ACC112 (cell line): ENCODE results near the gene ATP2B1.
A peak's percentile ranks its signal among the peaks of the same experiment; 100 is the strongest.

Experiments
- H2AFZ ChIP-seq: fragments of 200-600 bp; sonication (generic); one replicate; pipeline ENCODE4 v1.6.0; 2017; ENCODE audit warnings: antibody characterized with exemption, low read length; ENCODE audit not compliant: unreplicated experiment
- H3K27ac ChIP-seq: fragments of 200-600 bp; sonication (generic); 2 replicates; pipeline ENCODE4 v1.5.1; 2014; ENCODE audit warnings: low read depth, mild to moderate bottlenecking, antibody characterized with exemption, low read length, moderate library complexity
- H3K27me3 ChIP-seq: fragments of 200-600 bp; sonication (generic); 2 replicates; pipeline ENCODE4 v1.6.1; 2014; ENCODE audit warnings: mild to moderate bottlenecking, antibody characterized with exemption, low read length, moderate library complexity, mixed read lengths; ENCODE audit not compliant: insufficient read depth
- H3K36me3 ChIP-seq: fragments of 200-600 bp; sonication (generic); 2 replicates; pipeline ENCODE4 v1.6.1; 2016; ENCODE audit warnings: mild to moderate bottlenecking, antibody characterized with exemption, low read length, moderate library complexity, mixed read lengths; ENCODE audit not compliant: insufficient read depth
- H3K4me1 ChIP-seq: fragments of 200-600 bp; sonication (generic); one replicate; pipeline ENCODE4 v1.6.1; 2016; ENCODE audit warnings: low read length, mixed read lengths; ENCODE audit not compliant: insufficient read depth, unreplicated experiment, control insufficient read depth
- H3K4me3 ChIP-seq: fragments of 200-600 bp; sonication (generic); 2 replicates; pipeline ENCODE4 v1.5.1; 2014; ENCODE audit warnings: mild to moderate bottlenecking, low read depth, low read length
- H3K79me2 ChIP-seq: fragments of 200-600 bp; sonication (generic); one replicate; pipeline ENCODE4 v1.6.0; 2016; ENCODE audit warnings: low read length; ENCODE audit not compliant: control insufficient read depth, unreplicated experiment, insufficient read depth

The ATP2B1 gene

DNA sequence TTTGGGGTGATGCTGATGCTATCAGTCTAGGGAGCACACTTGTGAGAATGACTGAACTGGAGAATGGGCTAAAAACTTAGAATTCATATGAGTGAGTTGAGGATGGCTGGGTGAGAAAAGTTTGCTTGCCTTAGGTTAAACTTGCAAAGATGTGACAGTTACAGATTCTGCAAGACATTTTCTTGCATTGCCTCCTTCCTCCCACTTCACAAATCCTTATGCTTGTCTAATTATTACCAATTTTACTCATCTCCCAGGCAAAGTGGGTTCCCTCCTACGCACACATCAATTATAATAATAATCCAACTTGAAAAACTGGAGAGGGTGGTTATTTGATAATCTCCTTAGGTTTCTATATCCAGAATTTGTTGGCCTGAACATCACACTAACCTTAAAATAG, 50.9 kb downstream of the ATP2B1 start:
- peaks cover 5% of the 10 kb centered on the region; the same call in 1 of the 2 replicates for H3K36me3 ChIP-seq
- peaks cover 3% of the 10 kb centered on the region for H3K4me1 ChIP-seq
- no peak overlapping the region for H2AFZ ChIP-seq
- H3K79me2 ChIP-seq = peaks cover 61% of the 10 kb centered on the region
- H3K4me3 ChIP-seq = no peak overlapping the region
- H3K27ac ChIP-seq = no peak overlapping the region
- H3K27me3 ChIP-seq = no peaks in the 10 kb centered on the region

DNA sequence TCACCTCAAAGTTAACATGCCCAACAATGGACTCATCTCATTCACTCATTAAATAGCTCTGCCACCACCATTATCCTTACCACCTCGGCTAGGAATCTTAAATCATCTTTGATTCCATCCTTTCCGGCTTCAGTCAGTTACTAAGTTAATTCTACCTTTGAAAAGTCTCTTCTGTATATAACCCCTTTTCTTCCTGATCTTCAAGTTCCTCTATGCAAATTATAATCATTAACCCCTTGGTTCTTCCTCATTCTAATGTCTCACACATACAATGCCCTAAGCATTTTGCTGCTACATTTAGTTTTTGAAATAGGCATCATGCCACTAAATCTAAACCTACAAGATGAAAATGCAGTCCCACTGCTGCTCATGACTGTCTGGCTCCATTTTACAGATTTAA, 51.6 kb downstream of the ATP2B1 start:
- Histone ChIP-seq H3K27ac (no peak overlapping the region), H2AFZ (no peak overlapping the region), H3K27me3 (no peaks in the 10 kb centered on the region), H3K4me1 (peaks cover 3% of the 10 kb centered on the region), H3K36me3 (peaks cover 9% of the 10 kb centered on the region), H3K79me2 (peaks cover 60% of the 10 kb centered on the region), H3K4me3 (no peak overlapping the region)

DNA sequence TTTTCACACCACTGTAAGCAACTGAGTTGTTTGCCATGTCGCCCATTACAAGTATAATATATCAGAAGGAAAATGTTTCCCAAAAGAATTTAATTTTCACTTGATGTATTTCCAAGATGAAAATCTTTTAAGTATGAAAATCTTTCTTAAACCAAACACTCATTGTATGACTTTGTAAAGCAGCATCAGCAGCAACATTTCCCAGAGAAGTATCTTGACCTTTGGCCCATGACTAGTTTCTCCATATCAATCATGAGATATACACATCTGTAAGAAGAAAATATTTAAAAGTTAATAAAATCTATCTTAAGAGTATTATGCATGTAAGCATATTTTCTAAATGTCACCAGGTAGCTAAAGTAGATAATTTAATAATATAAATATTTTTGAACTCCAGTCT, 52.8 kb downstream of the ATP2B1 start:
- Histone ChIP-seq H3K4me1 (no peaks in the 10 kb centered on the region), H3K4me3 (no peak overlapping the region), H3K79me2 (peaks cover 55% of the 10 kb centered on the region), H2AFZ (no peak overlapping the region), H3K36me3 (peaks cover 13% of the 10 kb centered on the region), H3K27ac (no peak overlapping the region), H3K27me3 (no peaks in the 10 kb centered on the region)

DNA sequence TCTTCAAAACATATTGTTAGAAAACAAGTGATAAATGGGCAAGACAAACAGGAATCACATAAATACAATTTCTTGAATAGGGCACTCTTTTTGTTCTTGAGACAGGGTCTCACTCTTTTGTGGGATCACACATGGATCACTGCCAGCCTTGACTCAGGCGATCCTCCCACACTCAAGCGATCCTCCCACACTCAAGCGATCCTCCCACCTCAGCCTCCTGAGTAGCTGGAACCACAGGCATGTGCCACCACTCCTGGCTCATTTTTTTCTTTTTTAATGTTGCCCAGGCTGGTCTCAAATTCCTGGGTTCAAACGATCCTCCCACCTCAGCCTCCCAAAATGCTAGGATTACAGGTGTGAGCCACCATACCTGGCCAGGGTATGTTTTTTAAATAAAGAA, 57.4 kb downstream of the ATP2B1 start:
- Histone ChIP-seq H3K36me3 (peaks cover 34% of the 10 kb centered on the region), H2AFZ (no peak overlapping the region), H3K4me1 (no peaks in the 10 kb centered on the region), H3K4me3 (no peak overlapping the region), H3K27me3 (no peaks in the 10 kb centered on the region), H3K79me2 (peaks cover 36% of the 10 kb centered on the region), H3K27ac (no peak overlapping the region)

DNA sequence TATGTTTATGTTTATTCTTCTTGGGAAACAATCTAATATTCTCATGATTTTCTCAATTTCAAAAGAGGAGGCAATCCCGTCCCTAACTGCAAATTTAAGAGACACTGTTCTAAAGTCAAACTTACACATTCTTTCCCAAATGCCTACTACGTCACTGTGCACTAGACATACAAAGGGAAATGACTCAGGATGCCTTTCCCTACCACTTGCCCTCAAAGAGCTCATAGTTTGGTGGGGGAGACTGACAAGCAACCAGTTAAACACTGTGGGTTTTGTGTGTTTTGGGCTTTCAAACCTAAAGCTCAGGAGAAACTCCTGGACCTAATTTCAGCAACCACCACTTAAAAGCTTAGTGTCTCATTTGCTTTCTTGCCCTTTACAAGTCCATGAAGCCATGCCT, 58.4 kb downstream of the ATP2B1 start:
- Histone ChIP-seq H3K36me3 (peaks cover 34% of the 10 kb centered on the region), H3K27ac (no peak overlapping the region), H2AFZ (no peak overlapping the region), H3K27me3 (no peaks in the 10 kb centered on the region), H3K4me1 (no peaks in the 10 kb centered on the region), H3K79me2 (peaks cover 44% of the 10 kb centered on the region), H3K4me3 (no peak overlapping the region)

DNA sequence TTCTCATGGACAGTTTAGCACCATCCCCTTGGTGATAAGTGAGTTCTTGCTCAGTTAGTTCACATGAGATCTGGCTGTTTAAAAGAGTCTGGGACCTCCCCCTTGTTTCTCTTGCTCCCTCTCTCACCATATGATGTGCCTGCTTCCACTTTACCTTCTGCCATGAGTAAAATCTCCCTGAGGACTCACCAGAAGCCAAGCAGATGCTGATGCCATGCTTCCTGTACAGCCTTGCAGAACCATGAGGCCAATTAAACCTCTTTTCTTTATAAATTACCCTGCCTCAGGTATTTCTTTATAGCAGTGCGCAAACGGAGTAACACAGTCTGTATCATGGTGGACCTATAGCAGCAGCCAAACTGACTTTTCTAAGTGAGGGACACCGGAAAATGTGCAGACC, 58.8 kb downstream of the ATP2B1 start:
- H3K27ac ChIP-seq = no peak overlapping the region
- peaks cover 42% of the 10 kb centered on the region for H3K79me2 ChIP-seq
- no peak overlapping the region for H3K4me3 ChIP-seq
- no peaks in the 10 kb centered on the region for H3K27me3 ChIP-seq
- peaks cover 30% of the 10 kb centered on the region for H3K36me3 ChIP-seq
- H3K4me1 ChIP-seq = no peaks in the 10 kb centered on the region
- H2AFZ ChIP-seq = no peak overlapping the region

DNA sequence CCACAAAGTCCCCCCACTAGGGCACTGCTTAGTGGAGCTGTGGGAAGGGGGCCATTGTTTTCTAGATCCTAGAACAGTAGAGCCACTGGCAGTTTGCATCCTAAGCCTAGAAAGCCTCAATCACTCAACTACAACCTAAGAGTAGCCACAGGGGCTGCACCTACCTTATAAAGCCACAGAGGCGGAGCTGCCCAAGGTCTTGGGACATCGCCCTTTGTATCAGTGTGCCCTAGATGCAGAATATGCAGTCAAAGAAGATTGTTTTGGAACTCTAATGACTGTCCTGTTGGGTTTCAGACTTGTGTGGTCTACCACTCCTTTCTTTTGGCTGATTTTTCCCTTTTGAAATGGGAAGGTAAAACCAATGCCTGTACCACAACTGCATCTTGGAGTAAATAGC, 59.5 kb downstream of the ATP2B1 start:
- H3K36me3 ChIP-seq = peaks cover 30% of the 10 kb centered on the region
- no peaks in the 10 kb centered on the region for H3K27me3 ChIP-seq
- peaks cover 44% of the 10 kb centered on the region for H3K79me2 ChIP-seq

DNA sequence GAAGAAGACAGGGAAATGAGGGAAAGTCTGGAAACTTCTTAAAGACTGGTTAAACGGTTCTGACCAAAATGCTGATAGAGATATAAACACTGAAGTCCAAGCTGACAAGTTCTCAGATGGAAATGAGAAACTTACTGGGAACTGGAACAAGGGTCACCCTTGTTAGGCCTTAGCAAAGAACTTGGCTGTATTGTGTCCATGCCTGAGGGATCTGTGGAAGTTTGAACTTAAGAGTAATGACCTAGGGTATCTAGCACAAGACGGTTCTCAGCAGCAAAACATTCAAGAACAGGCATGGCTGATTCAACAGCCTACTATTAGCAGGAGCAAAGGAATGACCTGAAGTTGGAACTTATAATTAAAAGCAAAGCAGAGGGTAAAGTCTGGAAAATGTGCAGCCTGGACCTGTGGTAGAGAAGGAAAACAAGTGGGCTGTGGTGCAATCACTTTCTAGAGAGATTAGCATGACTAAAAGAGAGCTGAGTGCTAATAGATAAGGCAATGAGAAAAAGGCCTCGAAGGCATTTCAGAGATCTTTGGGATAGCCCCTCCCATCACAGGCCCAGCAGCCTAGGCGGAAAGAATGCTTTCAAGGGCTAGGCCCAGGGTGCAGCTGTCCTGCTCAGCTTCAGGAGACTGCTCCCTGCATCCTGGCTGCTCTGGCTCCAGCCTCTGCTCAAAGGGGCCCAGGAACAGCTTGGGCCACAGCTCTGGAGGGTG, 60.3 kb downstream of the ATP2B1 start:
- H3K36me3 ChIP-seq = peaks cover 30% of the 10 kb centered on the region
- H3K79me2 ChIP-seq = peaks cover 43% of the 10 kb centered on the region
- H3K4me1 ChIP-seq = no peaks in the 10 kb centered on the region
- H3K4me3 ChIP-seq = no peak overlapping the region
- H3K27me3 ChIP-seq = no peaks in the 10 kb centered on the region
- H3K27ac ChIP-seq = no peak overlapping the region
- no peak overlapping the region for H2AFZ ChIP-seq

More for the DNA sequence above, 59.5 kb downstream of the ATP2B1 start:
- no peak overlapping the region for H3K27ac ChIP-seq
- no peak overlapping the region for H3K4me3 ChIP-seq
- H3K4me1 ChIP-seq = no peaks in the 10 kb centered on the region
- H2AFZ ChIP-seq = no peak overlapping the region

DNA sequence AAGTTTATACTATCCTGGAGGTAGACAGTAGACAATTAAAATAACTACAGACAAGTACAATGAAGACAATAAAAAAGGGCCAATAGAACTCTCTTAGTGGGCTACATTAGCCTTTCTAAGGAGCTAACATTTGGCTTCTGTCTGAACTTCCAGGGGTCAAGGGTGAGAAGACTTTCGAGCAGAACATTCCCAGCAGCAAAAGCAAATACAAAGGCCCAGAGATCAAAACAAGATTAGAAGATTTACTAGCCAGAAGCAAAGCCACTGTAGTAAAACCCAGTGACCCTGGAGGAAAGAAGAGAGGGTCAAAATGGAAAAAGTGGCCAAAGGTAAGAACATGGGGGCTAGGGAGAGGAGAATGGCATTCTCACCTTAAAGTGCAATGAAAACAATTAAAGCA, 63.2 kb downstream of the ATP2B1 start:
- Histone ChIP-seq H3K27me3 (no peaks in the 10 kb centered on the region), H3K27ac (no peak overlapping the region), H3K4me1 (no peaks in the 10 kb centered on the region), H3K36me3 (peaks cover 22% of the 10 kb centered on the region), H3K4me3 (no peak overlapping the region), H2AFZ (no peak overlapping the region), H3K79me2 (peaks cover 35% of the 10 kb centered on the region)

DNA sequence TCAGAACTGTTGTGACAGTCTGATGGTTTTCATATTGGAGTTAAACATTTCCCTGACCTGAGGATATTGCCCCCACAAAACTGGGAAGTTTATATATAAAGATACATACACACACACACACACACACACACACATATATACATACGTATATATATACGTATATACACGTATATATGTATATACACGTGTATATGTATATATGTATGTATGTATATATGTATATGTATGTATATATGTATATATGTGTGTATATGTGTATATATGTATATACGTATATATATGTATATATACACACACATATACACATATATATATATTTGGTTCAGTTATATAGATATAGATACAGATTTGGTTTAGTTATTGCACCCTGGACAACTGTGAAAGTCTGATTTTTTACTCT, 65.7 kb downstream of the ATP2B1 start:
- H3K79me2 ChIP-seq = peaks cover 26% of the 10 kb centered on the region
- H3K4me1 ChIP-seq = no peaks in the 10 kb centered on the region
- H3K4me3 ChIP-seq = no peak overlapping the region
- H3K27me3 ChIP-seq = no peaks in the 10 kb centered on the region
- peaks cover 5% of the 10 kb centered on the region for H3K36me3 ChIP-seq
- no peak overlapping the region for H2AFZ ChIP-seq
- H3K27ac ChIP-seq = no peak overlapping the region

DNA sequence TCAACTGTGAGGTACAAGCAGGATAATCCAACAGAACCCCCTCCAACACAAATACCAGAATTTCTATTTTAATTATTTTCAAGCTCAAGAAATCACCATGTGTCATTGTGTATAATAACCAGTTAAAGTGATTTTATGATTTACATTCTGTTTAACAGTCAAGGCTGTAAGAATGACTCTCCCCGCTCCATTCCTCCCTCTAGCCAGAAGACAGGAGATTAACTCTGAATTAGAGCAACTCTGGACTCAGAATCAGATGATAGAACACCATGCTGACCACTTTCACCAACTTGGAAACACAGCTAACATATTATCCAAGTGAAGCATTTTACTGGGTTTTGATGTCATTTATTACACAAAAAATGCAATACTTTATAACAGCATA, 71.9 kb downstream of the ATP2B1 start:
- Histone ChIP-seq H2AFZ (no peak overlapping the region), H3K36me3 (peaks cover 22% of the 10 kb centered on the region), H3K27me3 (no peaks in the 10 kb centered on the region), H3K4me1 (peaks cover 12% of the 10 kb centered on the region), H3K27ac (peak overlapping the region; percentile 22; the same call in 1 of the 2 replicates), H3K79me2 (no peaks in the 10 kb centered on the region), H3K4me3 (no peak overlapping the region)
